Esophagus squamous epithelium (tissue), 5 donors: Measurements from ENCODE around the gene ERP44. TPM values are rescaled to one million over a fixed set of nuclear protein-coding genes. Genes with fewer than 3 reads are reported as not detected.

Source experiments
- DNase-seq: peaks from one replicate; lab custom pipeline; 2025; lab: John Stamatoyannopoulos, UW
- H3K27ac ChIP-seq, 4 donors: fragments of 200-600 bp; sonication (generic); one replicate each; pipeline ENCODE4 v1.5.1; 2016 to 2019; ENCODE audit warnings: mild to moderate bottlenecking in 1 of 4
- H3K27me3 ChIP-seq, 4 donors: fragments of 200-600 bp; sonication (generic); 1 replicate in 3 of 4; 2 replicates in 1 of 4; pipeline versions ENCODE4 v1.5.1 to v1.6.0; 2017 to 2021; ENCODE audit warnings: antibody characterized with exemption in 1 of 4
- H3K36me3 ChIP-seq, 3 donors: fragments of 200-600 bp; sonication (generic); one replicate each; pipeline ENCODE4 v1.5.1; 2016 to 2019
- H3K4me1 ChIP-seq, 3 donors: fragments of 200-600 bp; sonication (generic); one replicate each; pipeline ENCODE4 v1.5.1; 2017 to 2019
- H3K4me3 ChIP-seq, 4 donors: fragments of 200-600 bp; sonication (generic); 1 replicate in 3 of 4; 2 replicates in 1 of 4; pipeline ENCODE4 v1.5.1; 2016 to 2019; ENCODE audit warnings: mild to moderate bottlenecking in 2 of 4, moderate library complexity in 1 of 4
- H3K9me3 ChIP-seq, 3 donors: fragments of 200-600 bp; sonication (generic); one replicate each; pipeline ENCODE4 v1.5.1; 2016 to 2019
- CTCF ChIP-seq, 6 experiments: fragments of 450-650 bp in 4 of 6; fragments of 200-600 bp in 2 of 6; sonication (generic) in 2 of 6; IDR thresholded peaks; one replicate each; pipeline ENCODE4 v1.5.1; 2016 to 2019; ENCODE audit warnings: antibody characterized with exemption in 6 of 6, mild to moderate bottlenecking in 4 of 6, moderate library complexity in 4 of 6
- POLR2A ChIP-seq, 4 donors: fragments of 450-650 bp; IDR thresholded peaks; one replicate each; pipeline ENCODE4 v1.6.1; 2017; ENCODE audit warnings: antibody characterized with exemption in 4 of 4, mild to moderate bottlenecking in 4 of 4, moderate library complexity in 3 of 4
- WGBS, 2 donors: methylation state at CpG; one replicate each; pipeline ENCODE4 v1.1.5; 2018; 5-methylcytosine and 5-hydroxymethylcytosine counted together
- intact Hi-C: fragments of 100-400 bp; cut with DNase I; formaldehyde crosslinking; loops from one replicate; pipeline ENCODE4 v1.15.0; 2022
- total RNA-seq, 4 donors: library from RNA; depleted of rRNA; stranded (reverse); fragments of >200 nt; gene quantifications; one replicate each; pipeline ENCODE4 v1.1.0, GENCODE V29; 2016
- donor health status: DM: yes; HTN: yes; CAD: no.

Gene ERP44
- total RNA-seq, 4 donors from 2014 or later, result 13.5 to 19.2 (median 16.3) TPM

- 88 to 100% methylated on average over 2 of the region's 2 CpGs for WGBS, 2 donors
- no peak overlapping the region for H3K27ac ChIP-seq
- H3K4me1 ChIP-seq, result no peaks in the 10 kb centered on the region
- H3K36me3 ChIP-seq, result peaks cover 0 to 26% (median 0%) of the 10 kb centered on the region in 3 donors
- H3K9me3 ChIP-seq, result no peaks in the 10 kb centered on the region
- no peak for DNase-seq
- TF ChIP-seq CTCF (IDR thresholded peaks at IDR 0.05), result no peak
- TF ChIP-seq POLR2A (IDR thresholded peaks at IDR 0.05), result no peak
- intact Hi-C loops, result no loop called here
- H3K4me3 ChIP-seq, result no peak overlapping the region
- no peaks in the 10 kb centered on the region for H3K27me3 ChIP-seq
These were observed 26.4 kb upstream of the ERP44 start for GRCh38 chr9:100125236-100125635.

DNA sequence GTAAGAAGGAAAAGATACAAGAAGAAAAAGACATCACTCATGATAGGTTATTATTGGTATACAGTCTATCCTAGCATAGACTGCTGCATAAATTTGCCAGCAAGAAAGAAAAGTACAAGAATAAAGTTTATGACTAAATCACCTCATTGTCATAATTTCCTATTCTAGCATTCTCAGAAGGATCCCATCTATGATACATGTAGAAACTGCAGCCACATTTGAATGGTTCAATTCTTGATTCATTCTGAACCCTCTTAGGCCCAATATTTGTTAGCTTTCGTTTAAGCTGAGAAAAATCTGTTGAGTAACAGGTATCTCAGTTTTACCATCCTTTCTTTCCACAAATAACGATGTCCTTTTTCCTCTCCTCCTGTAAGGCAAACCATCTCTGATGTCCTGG is 21.5 kb upstream of the ERP44 start:
- H3K27ac ChIP-seq, result no peak overlapping the region

DNA sequence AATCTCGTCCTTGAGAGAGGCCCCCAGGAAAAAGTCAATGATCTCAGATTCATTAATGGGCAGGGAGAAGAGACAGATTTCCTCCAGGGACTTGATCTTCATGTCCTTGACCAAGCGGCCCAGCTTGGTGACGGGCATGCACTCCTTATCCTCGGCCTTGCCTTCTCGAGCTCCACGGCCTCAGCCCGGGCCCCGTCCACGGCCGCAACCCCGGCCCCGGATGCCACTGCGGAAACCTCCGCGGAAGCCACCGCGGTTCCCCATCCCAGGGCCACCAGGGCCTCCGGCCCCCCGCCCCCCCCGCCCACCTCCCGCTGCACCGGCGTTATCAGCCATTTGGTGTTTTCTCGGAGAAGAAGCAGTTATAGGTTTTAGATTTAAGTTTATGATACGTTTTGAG is 18.5 kb upstream of the ERP44 start:
- Histone ChIP-seq H3K4me1 (no peaks in the 10 kb centered on the region), H3K27ac (no peak overlapping the region), H3K4me3 (no peak overlapping the region), H3K36me3 (peaks cover 0 to 23% (median 0%) of the 10 kb centered on the region in 3 donors), H3K9me3 (no peaks in the 10 kb centered on the region), H3K27me3 (no peaks in the 10 kb centered on the region)
- WGBS, 2 donors, result 97 to 98% methylated on average over 14 to 21 of the region's 25 CpGs
- DNase-seq, result no peak
- intact Hi-C loops, result no loop called here
- TF ChIP-seq CTCF (IDR thresholded peaks at IDR 0.05) (no peak), POLR2A (IDR thresholded peaks at IDR 0.05) (no peak)

More for the DNA sequence above, 21.5 kb upstream of the ERP44 start:
- Histone ChIP-seq H3K9me3 (no peaks in the 10 kb centered on the region), H3K4me3 (no peak overlapping the region), H3K4me1 (no peaks in the 10 kb centered on the region), H3K27me3 (no peaks in the 10 kb centered on the region), H3K36me3 (peaks cover 0 to 31% (median 0%) of the 10 kb centered on the region in 3 donors)
- TF ChIP-seq POLR2A (IDR thresholded peaks at IDR 0.05) (no peak), CTCF (IDR thresholded peaks at IDR 0.05) (no peak)
- intact Hi-C loops, result no loop called here
- WGBS, 2 donors, result 81 to 82% methylated on average over 2 of the region's 2 CpGs
- DNase-seq, result no peak

GRCh38 chr9:100112677-100113336 is 14.0 kb upstream of the ERP44 start:
- no peak for TF ChIP-seq CTCF (IDR thresholded peaks at IDR 0.05)
- no peak for TF ChIP-seq POLR2A (IDR thresholded peaks at IDR 0.05)
- DNase-seq, result no peak
- H3K36me3 ChIP-seq, result peaks cover 0 to 16% (median 0%) of the 10 kb centered on the region in 3 donors
- no peak overlapping the region for H3K4me3 ChIP-seq
- no peak overlapping the region for H3K27ac ChIP-seq
- H3K27me3 ChIP-seq, result no peaks in the 10 kb centered on the region
- intact Hi-C loops, result no loop called here
- H3K4me1 ChIP-seq, result peaks cover 0 to 14% (median 12%) of the 10 kb centered on the region in 3 donors
- 92 to 95% methylated on average over 2 of the region's 2 CpGs for WGBS, 2 donors
- no peaks in the 10 kb centered on the region for H3K9me3 ChIP-seq

- no peaks in the 10 kb centered on the region for H3K27me3 ChIP-seq
- DNase-seq, result peak; percentile 2
- intact Hi-C loops, result no loop called here
- TF ChIP-seq POLR2A (IDR thresholded peaks at IDR 0.05), result no peak
- no peak for TF ChIP-seq CTCF (IDR thresholded peaks at IDR 0.05)
- 21 to 30% methylated on average over 4 of the region's 4 CpGs for WGBS, 2 donors
- H3K27ac ChIP-seq, result peak overlapping the region in 2 of 4 donors; percentile 15 to 49
- H3K9me3 ChIP-seq, result no peaks in the 10 kb centered on the region
- H3K36me3 ChIP-seq, result peaks cover 0 to 21% (median 9%) of the 10 kb centered on the region in 3 donors
- peaks cover 0 to 16% (median 12%) of the 10 kb centered on the region in 3 donors for H3K4me1 ChIP-seq
- no peak overlapping the region for H3K4me3 ChIP-seq
These were observed 12.4 kb upstream of the ERP44 start for GRCh38 chr9:100111235-100111634.
